ENCODE data around the gene SMAD4.

The SMAD4 gene

GRCh38 chr18:51021226-51021965 lies 8.6 kb upstream of the SMAD4 start:
- no peak for DNase-seq (ENCODE audit: low read depth)

GRCh38 chr18:51025512-51025911 lies 4.5 kb upstream of the SMAD4 start:
- DNase-seq (ENCODE audit: low read depth): no peak

- no peak for DNase-seq (ENCODE audit: low read depth)
Observed at GRCh38 chr18:51028201-51028805, 1.7 kb upstream of the SMAD4 start.

GRCh38 chr18:51029378-51029693 lies 677 bp upstream of the SMAD4 start:
- no peak for DNase-seq (ENCODE audit: low read depth)

- DNase-seq (ENCODE audit: low read depth): peak; percentile 59
Observed at GRCh38 chr18:51030537-51031258, 685 bp downstream of the SMAD4 start.

GRCh38 chr18:51032193-51032592 lies 2.2 kb downstream of the SMAD4 start:
- no peak for DNase-seq (ENCODE audit: low read depth)

GRCh38 chr18:51037230-51037629 lies 7.2 kb downstream of the SMAD4 start:
- DNase-seq (ENCODE audit: low read depth): no peak

- DNase-seq (ENCODE audit: low read depth): no peak
Observed at GRCh38 chr18:51038110-51038509, 8.1 kb downstream of the SMAD4 start.

- DNase-seq (ENCODE audit: low read depth): no peak
Observed at GRCh38 chr18:51039138-51040112, 9.4 kb downstream of the SMAD4 start.

- DNase-seq (ENCODE audit: low read depth): no peak
Observed at GRCh38 chr18:51041677-51042352, 11.8 kb downstream of the SMAD4 start.

GRCh38 chr18:51044928-51045585 lies 15.0 kb downstream of the SMAD4 start:
- DNase-seq (ENCODE audit: low read depth): no peak

- no peak for DNase-seq (ENCODE audit: low read depth)
Observed at GRCh38 chr18:51048190-51048589, 18.2 kb downstream of the SMAD4 start.

GRCh38 chr18:51049137-51049536 lies 19.1 kb downstream of the SMAD4 start:
- no peak for DNase-seq (ENCODE audit: low read depth)

GRCh38 chr18:51051105-51051712 lies 21.2 kb downstream of the SMAD4 start:
- no peak for DNase-seq (ENCODE audit: low read depth)

GRCh38 chr18:51053814-51054213 lies 23.8 kb downstream of the SMAD4 start:
- DNase-seq (ENCODE audit: low read depth): no peak

- DNase-seq (ENCODE audit: low read depth): no peak
Observed at GRCh38 chr18:51054764-51055163, 24.8 kb downstream of the SMAD4 start.

GRCh38 chr18:51059969-51060368 lies 30.0 kb downstream of the SMAD4 start:
- DNase-seq (ENCODE audit: low read depth): no peak

GRCh38 chr18:51064256-51064655 lies 34.2 kb downstream of the SMAD4 start:
- no peak for DNase-seq (ENCODE audit: low read depth)

- DNase-seq (ENCODE audit: low read depth): no peak
Observed at GRCh38 chr18:51066273-51066672, 36.3 kb downstream of the SMAD4 start.

- DNase-seq (ENCODE audit: low read depth): no peak
Observed at GRCh38 chr18:51068105-51068504, 38.1 kb downstream of the SMAD4 start.

- no peak for DNase-seq (ENCODE audit: low read depth)
Observed at GRCh38 chr18:51069885-51070284, 39.9 kb downstream of the SMAD4 start.
